CD4-positive, alpha-beta T cell treated with Interleukin-4 for 1 hour (primary cell): Measurements from ENCODE around the gene SERPINB12.

Experiments used
- DNase-seq, 2 donors: peaks; one replicate each; pipeline ENCODE4 v3.0.0-alpha.2; 2020 to 2022

The SERPINB12 gene

GRCh38 chr18:63604791-63605567 is 62.8 kb downstream of the SERPINB12 start:
- no peak for DNase-seq

- DNase-seq, result no peak
These were observed 64.4 kb downstream of the SERPINB12 start for GRCh38 chr18:63606526-63606925.

GRCh38 chr18:63613420-63613819 is 71.3 kb downstream of the SERPINB12 start:
- no peak for DNase-seq

GRCh38 chr18:63617049-63617914 is 75.1 kb downstream of the SERPINB12 start:
- DNase-seq, result no peak

- DNase-seq, result no peak
These were observed 75.7 kb downstream of the SERPINB12 start for GRCh38 chr18:63617915-63618234.
